Neural cell (in vitro differentiated cells): Measurements from ENCODE around the gene PTCH2. TPM values are rescaled to one million over a fixed set of nuclear protein-coding genes. Genes with fewer than 3 reads are reported as not detected.
"Not testable (repeated sequence)": the region's sequence is repeated elsewhere in the genome, so short reads cannot be mapped to it uniquely, and the experiment has no call there.

ENCODE experiments used
- H2AFZ ChIP-seq: fragments of 200-600, 300-800 bp; sonication (generic), shearing (Covaris generic); 2 replicates; pipeline ENCODE4 v1.6.0; 2014; ENCODE audit warnings: low read depth, mild to moderate bottlenecking, antibody characterized with exemption, low read length, moderate library complexity
- H3F3A ChIP-seq: fragments of 200-600 bp; shearing (Covaris generic); 2 replicates; pipeline ENCODE4 v1.6.1; 2016; ENCODE audit warnings: mild to moderate bottlenecking, moderate library complexity, mixed read lengths, antibody characterized with exemption, low read length; ENCODE audit not compliant: insufficient read depth, poor library complexity, severe bottlenecking
- H3K27ac ChIP-seq: fragments of 200-600, 300-800 bp; sonication (generic), shearing (Covaris generic); 2 replicates; pipeline ENCODE4 v1.5.1; 2014; ENCODE audit warnings: mild to moderate bottlenecking, low read length, moderate library complexity
- H3K27me3 ChIP-seq: fragments of 300-800, 200-600 bp; sonication (generic), shearing (Covaris generic); 2 replicates; pipeline ENCODE4 v1.6.0; 2014; ENCODE audit warnings: mild to moderate bottlenecking, low read depth, low read length, moderate library complexity; ENCODE audit not compliant: insufficient read depth
- H3K36me3 ChIP-seq: fragments of 300-800, 200-600 bp; sonication (generic), shearing (Covaris generic); 2 replicates; pipeline ENCODE4 v1.5.1; 2014; ENCODE audit warnings: mild to moderate bottlenecking, antibody characterized with exemption, low read length, moderate library complexity; ENCODE audit not compliant: insufficient read depth
- H3K4me2 ChIP-seq: fragments of 300-800, 200-600 bp; sonication (generic), shearing (Covaris generic); 2 replicates; pipeline ENCODE4 v1.6.0; 2014; ENCODE audit warnings: mild to moderate bottlenecking, low read length
- H3K4me3 ChIP-seq: fragments of 300-800, 200-600 bp; sonication (generic), shearing (Covaris generic); 2 replicates; pipeline ENCODE4 v1.5.1; 2014; ENCODE audit warnings: mild to moderate bottlenecking, low read length, moderate library complexity
- H3K79me2 ChIP-seq: fragments of 200-600 bp; shearing (Covaris generic); replicated peaks from 2 replicates; pipeline ENCODE4 v1.6.0; 2014; ENCODE audit warnings: mild to moderate bottlenecking, low read length, moderate library complexity; ENCODE audit not compliant: insufficient read depth
- H3K9ac ChIP-seq: fragments of 300-800, 200-600 bp; sonication (generic), shearing (Covaris generic); 2 replicates; pipeline ENCODE4 v1.6.1; 2016; ENCODE audit warnings: mild to moderate bottlenecking, low read length, mixed read lengths
- H3K9me2 ChIP-seq: fragments of 200-600 bp; shearing (Covaris generic); 2 replicates; pipeline ENCODE4 v1.6.1; 2016; ENCODE audit warnings: mild to moderate bottlenecking, low read length, mixed read lengths; ENCODE audit not compliant: insufficient read depth
- H3K9me3 ChIP-seq: fragments of 200-600, 300-800 bp; sonication (generic), shearing (Covaris generic); 2 replicates; pipeline ENCODE4 v1.6.1; 2016; ENCODE audit warnings: mild to moderate bottlenecking, mixed run types, low read length, moderate library complexity, mixed read lengths
- H4K20me1 ChIP-seq: fragments of 200-600 bp; shearing (Covaris generic); 2 replicates; pipeline ENCODE4 v1.6.1; 2016; ENCODE audit warnings: mild to moderate bottlenecking, mixed run types; ENCODE audit not compliant: insufficient read depth
- CTCF ChIP-seq: fragments of 450-650 bp; IDR thresholded peaks from 2 replicates; pipeline ENCODE4 v1.5.1; 2014; ENCODE audit warnings: antibody characterized with exemption, mild to moderate bottlenecking, moderate library complexity; ENCODE audit not compliant: poor library complexity, severe bottlenecking
- EP300 ChIP-seq: fragments of 450-650 bp; conservative IDR thresholded peaks from 2 replicates; pipeline ENCODE4 v1.6.1; 2014; ENCODE audit warnings: antibody characterized with exemption, mild to moderate bottlenecking, moderate library complexity; ENCODE audit not compliant: poor library complexity, severe bottlenecking
- EZH2 ChIP-seq: fragments of 200-600, 300-800 bp; shearing (Covaris generic), sonication (generic); IDR thresholded peaks from 2 replicates; pipeline ENCODE4 v1.6.1; 2014; ENCODE audit warnings: antibody characterized with exemption, low read length, borderline replicate concordance, mild to moderate bottlenecking; ENCODE audit not compliant: insufficient read depth, poor library complexity, severe bottlenecking
- MXI1 ChIP-seq: fragments of 450-650 bp; conservative IDR thresholded peaks from 2 replicates; pipeline ENCODE4 v1.6.1; 2014; ENCODE audit warnings: antibody characterized with exemption, mild to moderate bottlenecking; ENCODE audit not compliant: poor library complexity, severe bottlenecking
- POLR2AphosphoS5 ChIP-seq: IDR thresholded peaks from 2 replicates; pipeline ENCODE4 v1.6.1; 2012
- RAD21 ChIP-seq: fragments of 450-650 bp; conservative IDR thresholded peaks from 2 replicates; pipeline ENCODE4 v1.6.1; 2014; ENCODE audit warnings: antibody characterized with exemption, mild to moderate bottlenecking, moderate library complexity
- REST ChIP-seq: IDR thresholded peaks from 2 replicates; pipeline ENCODE4 v1.6.1; 2012; ENCODE audit warnings: borderline replicate concordance
- SMC3 ChIP-seq: fragments of 450-650 bp; conservative IDR thresholded peaks from 2 replicates; pipeline ENCODE4 v1.6.1; 2014; ENCODE audit warnings: antibody characterized with exemption, mild to moderate bottlenecking, moderate library complexity; ENCODE audit not compliant: poor library complexity
- TAF1 ChIP-seq: IDR thresholded peaks from 2 replicates; pipeline ENCODE4 v1.6.1; 2012; ENCODE audit warnings: low read depth
- polyA plus RNA-seq: library from polyadenylated mRNA; depleted of rRNA; stranded (reverse); fragments of >200 nt; gene quantifications from 2 replicates; pipeline ENCODE4 v1.2.3, GENCODE V29; 2014

Gene PTCH2
- polyA plus RNA-seq, 1 donor from 2014 or later: 1.3 TPM

GRCh38 chr1:44797886-44798285 lies 45.2 kb downstream of the PTCH2 start:
- H3K4me3 ChIP-seq, H4K20me1 ChIP-seq, H3K27ac ChIP-seq, H3K9me2 ChIP-seq, H3K9ac ChIP-seq, H2AFZ ChIP-seq, H3K79me2 ChIP-seq, H3K36me3 ChIP-seq, H3F3A ChIP-seq, H3K9me3 ChIP-seq, H3K27me3 ChIP-seq, H3K4me2 ChIP-seq: not testable (repeated sequence)

DNA sequence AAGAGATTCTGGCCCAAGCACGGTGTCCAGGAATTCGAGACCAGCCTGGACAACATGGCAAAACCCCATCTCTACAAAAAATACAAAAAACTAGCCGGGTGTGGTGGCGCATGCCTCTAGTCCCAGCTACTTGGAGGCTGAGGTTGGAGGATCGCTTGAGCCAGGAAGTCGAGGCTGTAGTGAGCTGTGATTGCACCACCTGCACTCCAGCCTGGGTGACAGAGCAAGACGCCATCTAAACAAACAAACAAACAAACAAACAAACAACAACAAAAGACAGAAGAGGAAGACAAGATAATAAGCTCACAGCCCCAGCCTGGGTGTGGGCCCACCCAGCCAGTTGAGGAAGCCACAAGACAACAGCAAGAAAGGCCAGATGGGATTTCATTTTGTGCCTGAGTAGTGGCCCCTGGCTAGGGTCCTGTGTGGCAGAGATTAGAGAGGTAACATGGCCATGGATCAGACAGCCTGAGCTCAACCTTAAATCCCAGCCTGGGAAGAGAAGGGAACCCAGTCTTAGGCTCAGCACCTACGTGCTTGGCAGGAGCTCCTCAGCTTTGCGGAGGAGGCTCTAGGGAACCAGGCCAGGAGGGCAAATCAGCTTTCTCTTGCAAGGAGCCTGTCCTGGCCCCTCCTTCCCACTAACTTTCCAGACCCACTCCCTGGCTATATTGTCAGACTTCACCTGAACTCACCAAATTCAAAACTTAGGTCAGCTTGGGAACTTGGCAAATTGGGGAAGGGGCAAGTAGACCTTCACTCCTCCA lies 50.1 kb downstream of the PTCH2 start:
- Histone ChIP-seq H3F3A (no peaks in the 10 kb centered on the region), H3K27ac (no peak overlapping the region), H3K4me2 (no peak overlapping the region), H3K9ac (no peak overlapping the region), H3K79me2 (no peaks in the 10 kb centered on the region), H3K4me3 (no peak overlapping the region), H3K27me3 (no peaks in the 10 kb centered on the region), H3K36me3 (no peaks in the 10 kb centered on the region), H2AFZ (no peak overlapping the region), H3K9me2 (no peaks in the 10 kb centered on the region), H4K20me1 (no peaks in the 10 kb centered on the region), H3K9me3 (no peaks in the 10 kb centered on the region)
- TF ChIP-seq MXI1 (no peak), EP300 (no peak), RAD21 (no peak), REST (no peak), TAF1 (no peak), POLR2AphosphoS5 (no peak), SMC3 (no peak), EZH2 (no peak), CTCF (no peak)
